WI38 (cell line): Measurements from ENCODE around the gene L2HGDH.
"Not testable (repeated sequence)": the region's sequence is repeated elsewhere in the genome, so short reads cannot be mapped to it uniquely, and the experiment has no call there.

Experiments
- H3K4me3 ChIP-seq: 2 replicates; pipeline ENCODE4 v1.5.1; 2011; ENCODE audit warnings: low read depth, mild to moderate bottlenecking, control low read depth, low read length
- CTCF ChIP-seq: IDR thresholded peaks from 2 replicates; pipeline ENCODE4 v1.5.1; 2012; ENCODE audit warnings: low read depth, mild to moderate bottlenecking, control low read depth, low read length

The L2HGDH gene

GRCh38 chr14:50311972-50312733, at the start of gene L2HGDH, which contains the start of gene DMAC2L:
TSS of gene L2HGDH (minus strand) at chr14:50312229. CDS start at chr14:50312150, 79 bp downstream.
TSS of gene DMAC2L (plus strand) at chr14:50312324. CDS start at chr14:50321488, 9,164 bp downstream.
- peak within 1 kb of the TSS; percentile 66 for H3K4me3 ChIP-seq
- 0 out of 2 replicates have a peak, but pooled peaks have one; percentile 25 for TF ChIP-seq CTCF

GRCh38 chr14:50360851-50361250, 48.8 kb upstream of the L2HGDH start:
- TF ChIP-seq CTCF = no peak
- H3K4me3 ChIP-seq = no peak overlapping the region

GRCh38 chr14:50360093-50360492, 48.1 kb upstream of the L2HGDH start:
- no peak for TF ChIP-seq CTCF
- H3K4me3 ChIP-seq = no peak overlapping the region

GRCh38 chr14:50359631-50360030, 47.6 kb upstream of the L2HGDH start:
- no peak overlapping the region for H3K4me3 ChIP-seq
- TF ChIP-seq CTCF = no peak

DNA sequence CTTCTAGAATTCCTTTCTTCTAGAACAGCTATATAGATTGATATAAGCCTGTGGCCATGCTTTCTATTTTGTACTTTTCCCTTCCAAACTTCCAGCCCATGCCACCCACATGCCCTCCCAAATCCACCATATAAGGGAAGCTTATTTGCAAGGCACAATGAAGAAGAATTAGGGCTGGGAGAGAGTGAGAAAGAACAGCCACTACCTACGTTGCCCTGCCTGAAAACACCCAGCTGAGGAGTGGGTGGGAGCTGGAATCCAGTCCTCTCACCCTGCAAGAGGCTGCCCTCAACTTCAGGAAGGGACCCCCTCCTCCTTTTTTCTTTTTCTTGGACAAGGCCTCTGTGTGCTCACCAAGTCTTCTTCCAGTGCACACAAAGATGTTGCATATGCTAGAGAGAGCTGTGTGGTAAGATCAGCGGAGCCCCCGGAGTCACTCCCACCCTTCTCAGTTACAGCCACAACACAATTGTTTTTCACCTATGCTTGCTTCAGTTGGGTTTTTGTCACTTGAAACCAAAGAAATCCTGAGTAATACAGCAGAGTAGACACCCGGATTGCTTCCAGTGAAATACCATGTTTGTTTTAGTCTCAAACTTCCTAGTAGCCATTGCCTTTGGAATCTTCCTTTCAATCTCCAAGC, 45.8 kb upstream of the L2HGDH start:
- no peak overlapping the region for H3K4me3 ChIP-seq
- TF ChIP-seq CTCF = no peak

GRCh38 chr14:50357124-50357523, 45.1 kb upstream of the L2HGDH start:
- no peak for TF ChIP-seq CTCF
- H3K4me3 ChIP-seq = no peak overlapping the region

DNA sequence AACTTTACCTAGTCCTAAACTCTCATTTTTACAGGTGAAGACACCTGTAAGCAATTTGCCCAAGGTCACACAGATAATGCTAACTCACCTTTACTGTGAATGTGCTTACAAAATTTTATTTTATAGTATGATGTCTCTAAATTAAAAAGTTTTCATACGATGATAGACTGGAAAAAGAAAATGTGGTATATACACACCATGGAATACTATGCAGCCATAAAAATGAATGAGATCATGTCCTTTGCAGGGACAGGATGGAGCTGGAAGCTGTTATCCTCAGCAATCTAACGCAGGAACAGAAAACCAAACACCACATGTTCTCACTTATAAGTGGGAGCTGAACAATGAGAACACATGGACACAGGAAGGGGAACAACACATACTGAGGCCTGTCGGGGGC, 44.3 kb upstream of the L2HGDH start:
- not testable (repeated sequence) for H3K4me3 ChIP-seq

DNA sequence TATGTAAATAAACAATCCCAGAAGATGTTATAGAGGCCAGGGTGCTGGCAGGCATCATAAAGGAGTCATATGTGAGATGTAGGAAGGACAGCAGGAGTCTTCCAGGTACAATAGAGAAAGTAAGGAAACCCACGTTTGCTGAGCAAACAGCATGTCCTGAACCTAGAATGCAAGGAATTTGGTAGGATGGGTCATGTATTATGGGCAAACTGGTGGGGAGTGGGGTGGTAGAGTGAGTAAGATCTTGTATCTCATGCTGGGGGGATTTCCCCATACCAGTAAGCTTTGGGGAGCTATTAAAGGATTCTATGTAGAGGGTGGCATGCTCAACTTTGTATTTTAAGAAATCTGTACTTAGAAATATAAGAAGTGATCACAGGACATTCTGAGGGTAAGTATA, 43.7 kb upstream of the L2HGDH start:
- no peak overlapping the region for H3K4me3 ChIP-seq
- TF ChIP-seq CTCF = no peak
